ENCODE measurements around the gene DYRK1A. TPM values are rescaled to one million over a fixed set of nuclear protein-coding genes. Genes with fewer than 3 reads are reported as not detected.
A peak's percentile ranks its signal among the peaks of the same experiment; 100 is the strongest.

The DYRK1A gene
- total RNA-seq, 4 donors from 2014 or later: 42.0 to 137 (median 119) TPM

DNA sequence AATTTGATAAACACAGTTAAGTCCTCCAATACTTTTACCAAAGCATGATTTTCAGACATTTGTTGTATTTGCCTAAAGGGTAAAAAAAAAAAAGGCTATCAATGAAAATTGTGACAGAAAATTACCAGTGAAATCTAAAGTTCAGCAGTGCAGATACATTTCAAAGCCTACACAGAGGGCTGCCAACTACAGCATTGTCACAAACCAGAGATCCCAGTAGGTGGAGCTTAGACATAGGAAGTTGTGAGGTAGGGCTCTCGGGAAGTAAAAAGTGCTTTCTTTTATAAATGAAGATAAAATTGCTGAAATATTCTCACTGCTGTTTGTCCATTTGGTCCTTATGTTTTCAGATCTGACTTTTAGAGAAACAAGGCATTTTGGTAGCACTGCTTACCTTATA is 123.0 kb downstream of the DYRK1A start:
- no peak overlapping the region for H3K27ac ChIP-seq
- H3K4me1 ChIP-seq: peaks cover 0 to 10% of the 10 kb centered on the region in 2 donors
- no peaks in the 10 kb centered on the region for H3K9me3 ChIP-seq
- H3K4me3 ChIP-seq: no peak overlapping the region
- intact Hi-C loops (cut with DNase I; ENCODE audit: low total_unique reads): no loop called here
- no peak for TF ChIP-seq POLR2A (IDR thresholded peaks at IDR 0.05)
- TF ChIP-seq, protein P1, sequence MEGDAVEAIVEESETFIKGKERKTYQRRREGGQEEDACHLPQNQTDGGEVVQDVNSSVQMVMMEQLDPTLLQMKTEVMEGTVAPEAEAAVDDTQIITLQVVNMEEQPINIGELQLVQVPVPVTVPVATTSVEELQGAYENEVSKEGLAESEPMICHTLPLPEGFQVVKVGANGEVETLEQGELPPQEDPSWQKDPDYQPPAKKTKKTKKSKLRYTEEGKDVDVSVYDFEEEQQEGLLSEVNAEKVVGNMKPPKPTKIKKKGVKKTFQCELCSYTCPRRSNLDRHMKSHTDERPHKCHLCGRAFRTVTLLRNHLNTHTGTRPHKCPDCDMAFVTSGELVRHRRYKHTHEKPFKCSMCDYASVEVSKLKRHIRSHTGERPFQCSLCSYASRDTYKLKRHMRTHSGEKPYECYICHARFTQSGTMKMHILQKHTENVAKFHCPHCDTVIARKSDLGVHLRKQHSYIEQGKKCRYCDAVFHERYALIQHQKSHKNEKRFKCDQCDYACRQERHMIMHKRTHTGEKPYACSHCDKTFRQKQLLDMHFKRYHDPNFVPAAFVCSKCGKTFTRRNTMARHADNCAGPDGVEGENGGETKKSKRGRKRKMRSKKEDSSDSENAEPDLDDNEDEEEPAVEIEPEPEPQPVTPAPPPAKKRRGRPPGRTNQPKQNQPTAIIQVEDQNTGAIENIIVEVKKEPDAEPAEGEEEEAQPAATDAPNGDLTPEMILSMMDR (IDR thresholded peaks at IDR 0.05): no peak
- H3K36me3 ChIP-seq: no peaks in the 10 kb centered on the region
- DNase-seq: no peak
- no peaks in the 10 kb centered on the region for H3K27me3 ChIP-seq

DNA sequence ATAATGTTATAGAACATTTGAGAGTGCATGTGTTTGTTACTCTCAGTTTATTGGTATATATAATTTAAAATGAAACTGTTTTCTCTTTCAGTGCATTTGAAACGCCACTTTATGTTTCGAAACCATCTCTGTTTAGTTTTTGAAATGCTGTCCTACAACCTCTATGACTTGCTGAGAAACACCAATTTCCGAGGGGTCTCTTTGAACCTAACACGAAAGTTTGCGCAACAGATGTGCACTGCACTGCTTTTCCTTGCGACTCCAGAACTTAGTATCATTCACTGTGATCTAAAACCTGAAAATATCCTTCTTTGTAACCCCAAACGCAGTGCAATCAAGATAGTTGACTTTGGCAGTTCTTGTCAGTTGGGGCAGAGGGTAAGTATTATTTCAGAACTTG is 123.5 kb downstream of the DYRK1A start:
- TF ChIP-seq, protein P1 (IDR thresholded peaks at IDR 0.05): no peak
- no peak for TF ChIP-seq POLR2A (IDR thresholded peaks at IDR 0.05)
- Histone ChIP-seq H3K9me3 (no peaks in the 10 kb centered on the region), H3K27ac (no peak overlapping the region), H3K36me3 (no peaks in the 10 kb centered on the region), H3K4me3 (no peak overlapping the region), H3K4me1 (peaks cover 0 to 8% of the 10 kb centered on the region in 2 donors), H3K27me3 (no peaks in the 10 kb centered on the region)
- DNase-seq: no peak
- intact Hi-C loops (cut with DNase I; ENCODE audit: low total_unique reads): no loop called here

DNA sequence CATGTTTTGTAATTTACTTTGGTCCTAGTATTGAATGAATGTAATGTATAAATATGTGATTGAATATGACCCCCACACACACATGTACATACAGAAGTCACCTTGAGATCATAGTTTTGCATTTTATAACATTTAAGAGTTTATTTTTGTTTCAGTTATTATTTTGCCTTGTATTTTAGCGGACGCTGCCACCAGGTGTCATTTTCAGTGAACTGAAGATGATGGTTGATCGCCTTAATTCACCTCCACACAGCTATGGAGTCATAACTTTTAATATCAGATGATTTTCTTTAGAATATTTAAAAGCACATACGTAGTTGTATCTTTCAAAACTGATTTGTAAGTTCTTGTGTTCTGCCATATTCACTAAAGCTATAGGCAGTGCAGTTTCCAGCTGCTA is 130.4 kb downstream of the DYRK1A start:
- no peaks in the 10 kb centered on the region for H3K36me3 ChIP-seq
- TF ChIP-seq, protein P1 (IDR thresholded peaks at IDR 0.05): peak in 1 of 4 experiments; percentile 7
- TF ChIP-seq POLR2A (IDR thresholded peaks at IDR 0.05): no peak

DNA sequence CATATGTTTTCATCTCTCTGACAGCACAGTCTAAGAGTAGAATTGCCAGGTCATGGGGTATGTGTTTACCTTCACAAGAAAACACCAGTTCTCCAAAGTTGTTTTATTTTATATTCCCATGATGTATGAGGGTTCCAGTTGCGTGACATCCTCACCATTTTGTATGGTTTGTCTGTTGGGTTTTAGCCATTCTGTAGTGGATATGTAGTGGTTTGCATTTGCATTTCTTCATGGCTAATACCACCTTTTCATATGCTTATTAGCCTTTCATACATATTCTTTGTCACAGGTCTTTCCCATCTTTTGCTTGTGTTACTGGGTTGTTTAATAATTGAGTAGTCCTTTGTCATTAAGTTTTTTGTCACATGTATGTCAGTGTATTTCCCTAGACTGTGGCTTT is 132.1 kb downstream of the DYRK1A start:
- H3K4me1 ChIP-seq: no peaks in the 10 kb centered on the region
- H3K9me3 ChIP-seq: no peaks in the 10 kb centered on the region
- H3K4me3 ChIP-seq: no peak overlapping the region
- TF ChIP-seq POLR2A (IDR thresholded peaks at IDR 0.05): no peak
- TF ChIP-seq, protein P1 (IDR thresholded peaks at IDR 0.05): no peak
- H3K27ac ChIP-seq: no peak overlapping the region
- H3K36me3 ChIP-seq: no peaks in the 10 kb centered on the region
- intact Hi-C loops (cut with DNase I; ENCODE audit: low total_unique reads): no loop called here
- H3K27me3 ChIP-seq: no peaks in the 10 kb centered on the region
- no peak for DNase-seq

More for the DNA sequence above, 130.4 kb downstream of the DYRK1A start:
- Histone ChIP-seq H3K9me3 (no peaks in the 10 kb centered on the region), H3K4me3 (no peak overlapping the region), H3K4me1 (no peaks in the 10 kb centered on the region), H3K27me3 (no peaks in the 10 kb centered on the region), H3K27ac (no peak overlapping the region)
- intact Hi-C loops (cut with DNase I; ENCODE audit: low total_unique reads): no loop called here
- DNase-seq: no peak

DNA sequence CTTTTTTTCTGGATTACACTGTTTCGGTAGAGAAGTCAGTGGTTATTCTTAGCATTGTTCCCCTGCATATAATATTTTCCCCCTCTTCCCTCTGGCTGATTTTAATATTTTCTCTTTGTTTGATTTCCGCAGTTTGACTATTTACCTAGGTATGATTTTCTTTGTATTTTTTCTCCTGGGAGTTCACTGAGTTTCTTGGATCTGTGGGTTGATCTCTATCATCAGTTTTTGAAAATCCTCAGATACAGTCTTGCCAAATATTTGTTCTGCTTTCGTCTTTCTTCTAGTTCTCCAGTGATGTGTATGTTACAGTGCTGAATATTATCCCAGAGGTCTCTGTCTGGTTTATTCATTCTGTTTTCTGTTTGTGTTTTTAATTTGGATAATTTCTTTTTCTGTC is 136.4 kb downstream of the DYRK1A start:
- H3K36me3 ChIP-seq: no peaks in the 10 kb centered on the region
- intact Hi-C loops (cut with DNase I; ENCODE audit: low total_unique reads): no loop called here
- no peaks in the 10 kb centered on the region for H3K9me3 ChIP-seq
- no peak overlapping the region for H3K4me3 ChIP-seq
- TF ChIP-seq, protein P1 (IDR thresholded peaks at IDR 0.05): no peak
- no peak for TF ChIP-seq POLR2A (IDR thresholded peaks at IDR 0.05)
- DNase-seq: no peak
- no peaks in the 10 kb centered on the region for H3K4me1 ChIP-seq
- H3K27me3 ChIP-seq: no peaks in the 10 kb centered on the region
- no peak overlapping the region for H3K27ac ChIP-seq

All from uterus (tissue), 4 donors.